Hematopoietic multipotent progenitor cell treated with erythropoietin and hydrocortisone succinate and interleukin-3 and kit ligand, for 17 days (in vitro differentiated cells): Measurements from ENCODE around the gene NTRK1.

Experiments
- DNase-seq: peaks from one replicate; pipeline ENCODE4 v3.0.0-alpha.2; 2015; ENCODE audit warnings: low spot score

Gene NTRK1

DNA sequence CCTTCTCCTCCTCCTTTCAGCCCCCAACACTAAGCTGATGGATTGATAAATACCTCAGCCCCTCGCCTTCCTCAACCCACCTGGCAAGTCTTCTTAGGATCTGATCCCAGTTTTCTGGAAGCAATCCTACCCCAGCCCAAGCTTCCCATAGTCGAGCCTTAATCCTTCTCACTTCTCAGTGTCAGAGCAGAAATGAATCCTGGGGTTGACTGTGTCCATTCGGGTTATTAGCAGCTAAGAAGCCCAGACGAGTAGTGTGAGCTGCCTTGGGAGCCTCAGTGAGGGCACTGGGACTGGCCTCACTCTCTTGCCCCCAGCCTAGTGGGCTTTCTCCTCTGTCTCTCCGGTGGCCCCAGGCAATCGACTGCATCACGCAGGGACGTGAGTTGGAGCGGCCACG is 20.4 kb downstream of the NTRK1 start:
- DNase-seq, result no peak

DNA sequence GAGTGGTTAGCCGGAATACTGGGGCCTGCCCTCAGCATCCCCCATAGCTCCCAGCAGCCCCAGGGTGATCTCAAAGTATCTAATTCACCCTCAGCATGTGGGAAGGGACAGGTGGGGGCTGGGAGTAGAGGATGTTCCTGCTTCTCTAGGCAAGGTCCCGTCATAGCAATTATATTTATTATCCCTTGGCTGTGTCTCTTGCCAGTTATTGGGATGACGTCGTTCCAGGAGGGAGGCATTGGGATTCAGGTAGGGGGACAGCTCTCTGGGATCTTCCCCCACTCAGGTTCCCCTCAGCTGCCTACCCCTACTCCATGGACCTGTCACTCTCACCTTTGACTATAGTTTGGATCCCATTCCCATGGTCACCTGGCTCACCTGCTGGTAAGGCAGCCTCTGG is 21.0 kb downstream of the NTRK1 start:
- no peak for DNase-seq

- DNase-seq, result no peak
These were observed 21.9 kb downstream of the NTRK1 start for GRCh38 chr1:156882543-156882942.

GRCh38 chr1:156883919-156884318 is 23.3 kb downstream of the NTRK1 start:
- DNase-seq, result no peak

DNA sequence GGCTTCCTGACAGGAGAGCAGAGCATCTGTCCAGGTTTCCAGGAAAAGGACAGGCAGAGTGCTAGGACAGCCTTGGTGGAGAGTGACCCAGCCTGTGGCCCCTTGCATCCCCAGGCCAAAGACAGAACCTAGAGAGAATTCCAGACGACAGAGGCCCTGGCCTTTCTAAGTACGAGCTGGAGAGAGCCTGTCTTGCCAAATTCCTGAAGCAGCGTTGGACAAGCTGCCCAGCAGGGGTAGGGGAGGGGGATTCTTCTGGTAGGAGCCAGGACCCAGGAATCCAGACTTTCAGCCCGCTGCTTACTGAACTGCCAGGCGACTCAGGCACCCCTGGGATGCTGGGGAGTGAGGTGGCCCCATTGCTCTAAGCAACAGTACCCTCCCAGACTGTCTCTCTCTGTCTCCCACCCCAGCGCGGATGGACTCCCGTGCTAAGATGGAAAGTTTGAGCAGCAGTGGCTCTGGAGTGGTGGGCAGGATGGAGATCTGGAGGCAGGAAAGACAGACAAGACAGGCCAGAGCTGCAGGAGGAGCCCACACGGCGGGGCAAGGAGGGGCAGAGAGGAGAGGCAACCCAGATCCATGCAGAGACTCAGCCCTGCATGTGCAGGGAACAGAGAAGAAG is 24.0 kb downstream of the NTRK1 start:
- no peak for DNase-seq

DNA sequence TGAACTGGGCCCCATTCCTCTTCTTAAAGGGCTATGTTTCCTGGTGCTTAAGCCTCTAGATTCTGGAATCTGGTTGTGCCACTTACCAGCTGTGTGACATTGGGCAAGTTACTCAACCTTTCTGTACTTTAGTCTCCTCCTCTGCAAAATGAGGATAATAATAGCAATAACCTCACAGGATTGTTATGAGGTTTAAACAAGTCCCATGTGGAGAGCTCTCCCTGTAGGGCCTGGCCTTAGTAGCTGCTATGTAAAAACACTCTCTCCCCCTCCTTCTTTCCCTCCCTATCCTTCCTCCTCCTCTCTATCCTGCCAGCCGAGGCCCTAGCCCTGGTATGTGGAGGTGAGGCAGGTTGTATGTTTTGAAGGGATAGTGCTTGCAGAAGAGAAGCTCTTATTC is 24.6 kb downstream of the NTRK1 start:
- no peak for DNase-seq

DNA sequence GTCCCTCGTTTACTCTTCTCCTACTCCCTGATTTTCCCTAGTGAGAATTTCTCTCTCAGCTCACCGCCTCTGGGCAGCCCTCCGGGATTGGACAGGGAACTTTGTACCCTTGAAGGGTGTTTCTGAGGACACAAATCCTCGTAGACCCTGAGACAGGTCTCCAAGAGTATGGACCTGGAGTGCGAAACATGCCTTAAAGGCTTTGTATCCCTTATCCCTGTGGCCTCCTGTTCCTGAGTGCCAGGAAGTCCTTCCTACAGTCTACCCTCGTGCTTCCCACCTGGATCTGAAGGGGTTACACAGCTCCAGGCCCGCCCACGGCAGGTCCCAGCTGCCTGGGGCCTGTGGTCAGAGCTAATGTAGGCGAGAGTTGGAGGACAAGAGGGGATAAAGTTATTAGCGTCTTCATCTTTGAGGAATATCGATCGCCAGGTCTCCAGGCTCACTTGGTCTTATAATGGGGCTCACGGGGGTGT is 25.3 kb downstream of the NTRK1 start:
- DNase-seq, result no peak

- DNase-seq, result no peak
These were observed 26.1 kb downstream of the NTRK1 start for GRCh38 chr1:156886583-156887281.

DNA sequence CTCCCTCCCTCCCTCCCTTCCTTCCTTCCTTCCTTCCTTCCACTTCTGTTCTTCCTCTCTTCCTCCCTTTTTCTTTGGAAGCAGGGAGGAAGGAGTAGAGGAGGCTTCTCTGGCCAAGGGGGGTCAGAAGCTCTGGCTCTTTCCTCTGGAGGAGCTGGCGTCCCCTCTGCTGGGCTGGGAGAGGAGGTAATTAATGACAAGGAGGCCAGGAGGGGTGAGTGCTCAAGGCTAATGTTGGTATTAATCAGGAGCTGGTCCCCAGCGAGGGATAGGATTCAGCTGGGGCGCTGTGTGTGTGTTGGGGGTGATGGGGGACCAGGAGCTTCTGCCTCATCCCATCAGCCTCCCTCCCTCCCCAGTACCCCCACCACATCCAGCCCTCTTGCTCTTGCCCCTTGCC is 26.7 kb downstream of the NTRK1 start:
- no peak for DNase-seq

- no peak for DNase-seq
These were observed 27.1 kb downstream of the NTRK1 start for GRCh38 chr1:156887734-156888133.

DNA sequence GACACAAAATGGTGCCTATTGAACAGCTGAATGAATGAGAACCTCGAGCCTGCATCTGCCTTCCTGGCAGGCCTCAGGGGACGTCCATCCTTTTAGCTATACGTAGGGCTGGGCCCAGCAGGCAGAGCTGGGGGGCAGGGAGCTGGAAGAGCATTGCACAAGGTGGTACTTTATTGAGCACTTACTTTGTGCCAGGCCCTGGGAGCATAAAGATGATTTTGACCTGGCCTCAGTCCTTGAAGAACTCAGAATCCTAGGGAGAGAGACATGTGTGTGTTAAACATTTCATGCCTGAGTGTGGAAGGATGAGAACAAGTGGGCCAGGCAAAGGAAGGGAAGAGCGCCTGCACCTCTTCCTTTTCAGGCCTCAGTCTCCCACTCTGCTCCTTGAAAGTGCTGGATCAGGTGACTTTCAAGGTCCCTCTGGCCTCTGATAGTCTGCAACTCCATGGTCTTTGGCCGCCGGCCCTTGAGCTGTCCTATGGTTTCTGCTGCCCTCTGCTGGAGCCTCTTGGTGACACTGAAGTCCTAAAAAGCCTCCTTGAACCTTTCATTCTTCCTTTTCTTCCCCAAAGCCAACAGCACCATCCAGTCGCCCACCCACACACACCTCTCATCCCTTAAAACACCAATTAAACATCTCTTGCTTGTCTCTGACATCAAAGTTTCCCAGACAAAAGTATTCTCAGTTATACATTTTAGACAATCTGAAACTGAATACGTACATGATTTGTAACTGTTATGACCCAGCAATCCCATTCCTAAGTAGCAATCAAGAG is 29.3 kb downstream of the NTRK1 start:
- peak; percentile 88 for DNase-seq

- DNase-seq, result peak; percentile 94
These were observed 31.8 kb downstream of the NTRK1 start for GRCh38 chr1:156892190-156893047.

- DNase-seq, result peak; percentile 45
These were observed 32.6 kb downstream of the NTRK1 start, which contains the start of gene PEAR1 for GRCh38 chr1:156893048-156893953. TSS of gene PEAR1 (plus strand) at chr1:156893718. CDS start at chr1:156903927, 10,209 bp downstream.

DNA sequence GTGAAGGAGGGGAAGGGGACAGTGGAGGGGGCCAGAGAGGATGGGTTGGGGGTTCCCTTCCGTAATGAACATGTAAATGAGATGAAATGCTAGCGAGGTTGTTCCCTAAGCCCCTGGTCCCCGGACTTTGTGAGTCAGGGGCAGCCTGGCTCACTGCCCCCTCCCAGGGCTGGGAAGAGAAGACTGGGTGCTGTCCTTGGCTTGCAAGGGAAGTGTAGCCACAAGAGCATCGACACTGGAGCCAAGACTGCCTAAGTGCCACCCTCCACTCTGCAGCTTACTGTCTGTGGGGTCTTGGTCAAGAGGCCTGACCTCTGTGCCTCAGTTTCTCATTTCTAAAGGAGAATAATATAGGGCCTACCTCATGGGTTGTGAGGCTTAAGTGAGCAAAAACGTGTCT is 33.3 kb downstream of the NTRK1 start:
- peak; percentile 49 for DNase-seq

DNA sequence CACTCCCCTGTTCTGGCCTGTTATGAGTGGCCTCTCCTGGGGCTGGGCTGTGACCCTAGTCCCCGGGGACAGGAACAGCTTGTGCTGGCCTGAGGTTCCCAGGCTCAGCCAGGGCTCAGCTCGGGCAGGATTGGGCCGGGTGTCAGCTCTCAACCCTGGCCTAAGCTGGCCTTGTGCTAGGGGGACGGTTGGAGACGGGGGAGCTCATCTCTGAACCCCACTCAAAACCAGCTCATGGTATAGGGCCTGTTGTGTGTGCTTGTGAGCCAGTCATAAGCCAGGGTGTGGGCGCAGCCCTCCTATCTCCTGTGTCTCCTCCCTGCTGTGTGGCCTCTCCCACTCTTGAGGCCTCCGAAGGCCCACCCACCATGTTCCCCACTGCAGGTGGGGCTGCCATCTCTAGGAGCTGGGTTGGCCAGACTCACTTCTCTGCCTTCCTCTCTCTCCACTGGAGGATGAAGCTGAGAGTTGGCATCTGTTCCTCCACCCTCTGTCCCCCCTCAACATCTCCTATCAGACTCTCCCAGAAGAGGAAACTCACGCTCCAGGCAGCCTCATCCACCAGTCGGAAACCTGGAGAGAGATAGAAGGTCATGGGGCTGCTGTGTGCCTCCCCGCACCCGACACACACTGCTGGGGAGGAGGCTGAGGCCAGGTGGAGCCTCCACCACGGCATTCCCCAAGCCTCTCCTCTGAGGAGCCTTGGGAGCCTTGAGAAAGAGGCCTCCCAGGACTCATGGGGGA is 34.2 kb downstream of the NTRK1 start:
- DNase-seq, result peak; percentile 88

- DNase-seq, result no peak
These were observed 34.8 kb downstream of the NTRK1 start for GRCh38 chr1:156895455-156895812.

- peak; percentile 10 for DNase-seq
These were observed 35.3 kb downstream of the NTRK1 start for GRCh38 chr1:156895927-156896326.

- DNase-seq, result no peak
These were observed 35.9 kb downstream of the NTRK1 start for GRCh38 chr1:156896490-156897033.

GRCh38 chr1:156897078-156897825 is 36.6 kb downstream of the NTRK1 start:
- peak; percentile 9 for DNase-seq
